ENCODE measurements around the gene LRRC58.

- TF ChIP-seq CTCF (IDR thresholded peaks at IDR 0.05) (no peak), POLR2A (IDR thresholded peaks at IDR 0.05) (no peak)
Observed at GRCh38 chr3:120274739-120275167, 74.4 kb downstream of the LRRC58 start.

All from sigmoid colon (tissue), 3 donors.